GM21825 (cell line): ENCODE results near the gene RFPL4A.
"Not testable (repeated sequence)": the region's sequence is repeated elsewhere in the genome, so short reads cannot be mapped to it uniquely, and the experiment has no call there.

Source experiments
- ATAC-seq: cut with Tn5 transposase; IDR thresholded peaks from one replicate; pipeline ENCODE4 v1.9.1; 2021; ENCODE audit warnings: mild to moderate bottlenecking, moderate library complexity; ENCODE audit not compliant: unreplicated experiment

Gene RFPL4A

DNA sequence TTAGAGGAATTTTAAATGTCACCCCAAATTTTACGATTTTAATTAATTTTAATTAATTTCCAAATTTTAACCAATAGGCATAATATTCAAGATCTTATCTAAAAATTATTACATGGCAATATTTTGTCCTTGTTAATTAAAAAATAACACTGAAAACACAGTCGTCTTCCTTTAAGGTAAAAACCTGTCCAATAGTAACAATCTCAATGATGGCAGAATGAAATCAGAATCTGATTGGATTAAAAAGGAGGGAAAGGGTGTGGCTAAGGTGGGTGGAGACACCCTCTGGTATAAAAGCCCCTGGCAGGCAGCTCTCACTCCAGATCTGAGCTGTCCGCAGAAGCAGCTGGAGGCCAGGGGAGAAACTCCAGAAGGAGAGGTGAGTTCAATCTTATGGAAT is at the start of gene RFPL4A:
Gene RFPL4A (plus strand): TSS at position 301 of the 400 bp plus-strand sequence. CDS start 2,704 bp downstream, outside the sequence.
- ATAC-seq, result not testable (repeated sequence)

DNA sequence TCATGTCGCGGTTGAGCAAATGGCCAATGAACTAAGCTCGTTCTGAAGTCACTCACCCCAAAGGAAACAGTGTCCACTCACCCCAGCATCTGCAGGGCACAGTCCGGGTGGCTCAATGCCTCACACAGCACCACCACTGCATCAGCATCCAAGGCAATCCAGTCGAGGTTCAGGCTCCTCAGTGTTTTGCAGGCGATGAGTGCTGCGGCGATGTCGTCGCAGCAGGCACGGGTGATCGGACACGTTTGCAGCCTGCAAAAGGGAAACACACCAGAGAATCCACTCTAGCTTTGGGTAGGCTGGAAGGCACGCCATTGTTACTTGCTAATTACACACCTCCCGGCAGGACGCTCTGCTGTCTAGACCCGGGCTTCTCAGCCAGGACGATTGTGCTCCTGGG is 47.2 kb upstream of the RFPL4A start:
- no peak for ATAC-seq

DNA sequence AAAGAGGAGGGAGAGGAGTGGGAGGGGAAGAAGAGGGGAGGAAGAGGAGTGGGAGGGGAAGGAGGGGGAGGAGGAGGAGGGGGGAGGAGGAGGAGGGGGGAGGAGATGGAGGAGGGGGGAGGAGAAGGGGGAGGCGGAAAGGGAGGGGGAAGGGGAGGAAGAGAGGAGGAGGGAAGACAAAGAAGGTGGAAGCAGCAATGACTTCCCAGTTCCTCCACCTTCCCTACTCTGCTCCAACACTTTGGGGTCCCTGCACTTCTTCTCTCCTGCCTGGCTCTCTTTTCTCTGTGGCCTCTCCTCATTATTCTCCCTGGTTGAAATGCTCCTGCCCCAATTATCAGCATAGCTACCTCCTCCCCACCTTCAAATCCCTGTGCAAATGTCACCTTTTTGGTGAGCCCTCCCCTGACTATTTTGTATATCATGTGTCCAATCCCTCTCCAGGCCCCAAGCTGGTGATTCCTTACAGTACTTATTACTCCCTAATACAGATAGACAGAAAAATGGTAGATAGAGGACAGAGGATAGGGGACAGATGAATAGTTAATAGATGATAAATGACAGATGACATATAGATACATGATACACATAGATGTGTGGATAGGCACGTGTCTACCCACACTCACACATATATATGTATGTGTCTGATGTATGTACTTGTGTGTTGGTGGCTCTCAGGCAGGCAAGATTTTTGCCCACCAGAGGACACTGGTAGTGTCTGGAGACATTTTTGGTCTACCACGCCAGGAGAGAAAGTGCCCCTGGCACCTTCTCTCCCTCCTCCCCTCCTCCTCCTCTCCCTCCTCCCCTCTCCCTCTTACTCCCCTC is 45.9 kb upstream of the RFPL4A start:
- ATAC-seq, result no peak

DNA sequence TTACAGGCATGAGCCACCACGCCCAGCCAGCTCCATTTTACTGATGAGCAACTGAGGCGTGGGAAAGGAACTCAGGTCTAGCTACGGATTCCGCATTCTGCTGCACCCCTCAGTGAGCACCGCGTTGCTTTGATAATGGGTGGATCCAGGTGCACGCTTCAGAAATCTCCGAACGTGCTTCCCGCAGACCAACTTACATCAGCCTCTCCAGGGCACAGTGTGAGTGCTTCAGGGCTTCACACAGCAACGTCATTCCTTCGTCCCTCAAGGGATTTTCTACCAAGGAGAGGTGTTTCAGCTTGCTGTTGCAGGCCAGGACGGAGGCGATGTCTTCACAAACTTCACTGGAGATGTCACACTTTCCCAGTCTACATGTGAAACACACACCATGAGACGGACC is 42.4 kb upstream of the RFPL4A start:
- ATAC-seq, result no peak

DNA sequence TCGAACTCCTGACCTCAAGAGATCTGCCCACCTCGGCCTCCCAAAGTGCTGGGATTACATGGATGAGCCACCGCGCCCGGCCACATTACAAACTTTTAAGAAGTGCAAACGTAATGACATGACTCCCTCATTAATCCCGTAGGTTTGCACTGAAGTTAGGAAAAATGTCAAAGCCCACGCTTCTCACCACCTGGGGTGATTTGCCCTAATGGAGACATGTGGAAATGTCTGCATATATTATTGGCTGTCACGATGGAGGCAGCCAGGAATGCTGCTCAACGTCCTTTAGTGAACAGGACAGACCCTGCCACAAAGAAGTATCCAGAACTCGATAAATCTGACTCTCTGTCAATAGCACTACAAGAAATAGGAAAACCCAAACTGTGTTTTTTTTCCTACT is 41.6 kb upstream of the RFPL4A start:
- ATAC-seq, result no peak

DNA sequence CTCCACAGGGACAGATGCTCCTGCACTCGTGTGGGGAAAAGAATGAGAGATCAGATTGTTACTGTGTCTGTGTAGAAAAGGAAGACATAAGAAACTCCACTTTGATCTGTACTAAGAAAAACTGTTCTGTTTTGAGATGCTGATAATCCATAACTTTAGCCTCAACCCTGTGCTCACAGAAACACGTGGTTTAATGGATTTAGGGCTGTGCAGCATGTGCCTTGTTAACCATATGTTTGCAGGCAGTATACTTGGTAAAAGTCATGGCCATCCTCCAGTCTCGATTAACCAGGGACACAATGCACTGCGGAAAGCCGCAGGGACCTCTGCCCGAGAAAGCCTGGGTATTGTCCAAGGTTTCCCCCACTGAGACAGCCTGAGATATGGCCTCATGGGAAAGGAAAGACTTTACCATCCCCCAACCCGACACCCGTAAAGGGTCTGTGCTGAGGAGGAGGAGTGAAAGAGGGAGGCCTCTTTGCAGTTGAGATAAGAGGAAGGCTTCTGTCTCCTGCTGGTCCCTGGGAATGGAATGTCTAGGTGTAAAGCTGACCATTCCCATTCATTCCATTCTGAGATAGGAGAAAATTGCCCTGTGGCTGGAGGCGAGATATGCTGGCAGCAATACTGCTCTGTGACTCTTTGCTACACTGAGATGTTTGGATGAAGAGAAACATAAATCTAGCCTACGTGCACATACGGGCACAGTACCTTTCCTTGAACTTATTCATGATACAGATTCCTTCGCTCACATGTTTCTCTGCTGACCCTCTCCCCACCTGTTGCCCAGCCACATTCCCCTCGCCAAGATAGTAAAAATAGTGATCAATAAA is 40.8 kb upstream of the RFPL4A start:
- ATAC-seq, result not testable (repeated sequence)

DNA sequence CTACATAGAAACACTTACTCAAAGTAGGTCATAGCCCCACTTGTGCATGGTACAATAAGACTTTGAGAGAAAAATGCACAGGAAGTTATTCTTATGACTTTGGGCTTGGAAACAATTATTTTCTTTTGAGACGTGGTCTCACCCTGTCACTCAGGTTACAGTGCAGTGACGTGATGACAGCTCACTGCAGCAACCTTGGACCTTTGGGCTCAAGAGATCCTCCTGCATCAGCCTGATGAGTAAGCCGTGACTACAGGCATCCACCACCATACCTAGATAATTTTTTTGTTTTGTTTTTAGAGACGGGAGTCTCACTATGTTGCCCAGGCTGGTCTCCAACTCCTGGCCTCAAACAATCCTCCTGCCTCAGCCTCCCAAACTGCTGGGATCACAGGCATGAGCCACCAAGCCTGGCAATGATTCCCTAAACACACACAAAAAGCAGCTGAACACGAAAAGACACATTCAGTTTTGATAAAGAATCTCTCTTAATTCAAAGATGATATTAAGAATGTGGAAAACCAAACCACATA is 38.6 kb upstream of the RFPL4A start:
- ATAC-seq, result no peak

DNA sequence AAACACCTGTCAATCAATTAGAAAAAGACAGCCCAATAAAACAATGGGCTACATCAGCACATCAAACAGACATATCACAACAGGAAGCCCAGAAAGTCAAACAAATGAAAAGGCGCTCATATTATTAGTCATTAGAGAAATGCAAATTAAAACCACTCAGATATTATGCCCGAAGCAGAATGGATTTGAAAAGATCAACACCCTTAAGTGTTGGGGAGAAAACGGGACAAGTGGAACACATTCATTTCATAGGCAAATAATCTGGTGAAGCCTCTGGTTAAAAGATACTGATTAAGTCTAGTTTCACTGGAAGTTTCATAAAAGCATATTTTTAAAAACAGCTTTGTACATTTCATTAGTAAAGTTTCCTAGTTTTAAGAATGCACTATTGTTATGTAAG is 38.1 kb upstream of the RFPL4A start:
- ATAC-seq, result no peak

DNA sequence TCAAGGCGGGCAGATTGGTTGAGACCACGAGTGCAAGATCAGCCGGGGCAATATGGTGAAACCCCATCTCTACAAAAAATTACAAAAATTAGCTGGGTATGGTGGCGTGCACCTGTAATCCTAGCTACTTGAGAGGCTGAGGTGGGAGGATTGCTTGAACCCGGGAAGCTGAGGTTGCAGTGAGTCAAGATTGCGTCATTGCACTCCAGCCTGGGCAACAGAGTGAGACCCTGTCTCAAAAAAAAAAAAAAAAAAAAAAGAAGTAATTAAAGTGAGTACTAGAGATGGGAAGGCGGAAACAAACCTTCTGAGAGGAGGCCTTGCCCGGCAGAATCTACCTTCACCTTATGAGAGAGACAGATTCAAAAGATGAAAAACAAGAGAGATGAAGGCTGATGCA is 35.4 kb upstream of the RFPL4A start:
- no peak for ATAC-seq

DNA sequence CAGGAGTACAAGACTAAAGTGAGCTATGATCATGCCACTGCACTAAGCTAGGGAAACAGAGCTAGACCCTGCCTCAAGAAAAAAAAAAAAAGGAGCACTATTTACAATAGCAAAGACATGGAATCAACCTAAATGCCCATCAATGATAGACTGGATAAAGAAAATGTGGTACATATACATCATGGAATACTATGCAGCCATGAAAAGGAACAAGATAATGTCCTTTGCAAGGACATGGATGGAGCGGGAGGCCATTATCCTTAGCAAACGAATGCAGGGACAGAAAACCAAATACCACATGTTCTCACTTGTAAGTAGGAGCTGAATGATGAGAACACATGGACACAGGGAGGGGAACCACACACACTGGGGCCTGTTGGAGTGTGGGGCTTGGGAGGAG is 28.5 kb upstream of the RFPL4A start:
- ATAC-seq, result not testable (repeated sequence)

DNA sequence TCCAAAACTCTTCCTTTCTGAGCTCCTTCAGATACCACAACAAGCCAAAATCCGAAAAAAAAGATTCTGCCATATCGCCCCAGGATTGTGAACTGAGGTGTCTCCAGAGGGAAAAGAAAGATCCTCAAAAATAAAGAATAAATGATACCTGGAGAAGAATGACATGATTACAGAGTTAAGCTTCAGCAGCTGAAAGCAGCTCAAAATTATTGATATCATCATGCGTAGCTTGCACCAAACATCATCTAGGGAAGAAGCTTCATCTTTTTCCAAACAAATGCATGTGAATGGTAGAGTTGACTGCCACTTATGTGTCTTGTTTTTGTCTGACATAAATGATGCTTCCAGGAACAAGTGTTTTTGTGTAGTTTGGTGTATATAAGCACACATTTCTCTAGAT is 20.6 kb upstream of the RFPL4A start, which contains the start of gene NLRP9:
Gene NLRP9 (minus strand): TSS at position 101 of the 400 bp plus-strand sequence. CDS start 28 bp downstream, at position 73.
- ATAC-seq, result no peak

DNA sequence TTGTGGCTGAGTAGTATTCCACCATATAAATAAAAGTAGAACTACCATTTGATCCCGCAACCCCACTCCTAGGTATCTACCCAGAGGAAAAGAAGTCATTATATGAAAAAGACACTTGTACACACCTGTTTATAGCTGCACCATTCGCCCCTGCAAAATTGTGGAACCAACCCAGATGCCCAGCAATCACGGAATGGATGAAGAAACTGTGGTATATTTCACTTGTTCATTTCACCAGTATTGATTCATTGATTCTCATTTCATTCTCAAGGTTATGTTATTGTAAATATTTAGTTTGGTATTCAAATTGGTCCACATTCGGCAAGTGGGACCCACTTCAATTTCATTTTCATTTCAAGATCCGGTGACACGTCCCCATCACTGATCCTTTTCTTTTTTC is 8.2 kb upstream of the RFPL4A start:
- ATAC-seq, result no peak

DNA sequence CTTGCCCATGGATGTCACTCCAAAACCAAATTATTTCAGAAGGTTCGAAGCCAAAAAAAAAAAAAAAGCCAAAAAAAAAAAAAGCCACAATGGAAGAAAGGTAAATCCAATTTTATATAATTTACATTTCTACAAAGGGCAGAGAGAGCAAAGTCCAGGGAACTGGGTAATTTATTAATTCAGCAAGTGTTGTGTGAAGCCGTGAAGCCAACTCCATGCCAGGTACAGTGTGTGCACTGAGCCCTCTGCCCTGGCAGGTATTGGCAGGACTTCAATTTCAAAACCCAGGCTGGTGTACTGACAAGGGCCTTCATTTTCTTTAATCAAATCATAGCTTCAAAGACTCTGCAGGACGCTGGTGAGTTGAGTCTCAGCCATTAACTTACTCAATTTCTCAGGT is 5.5 kb upstream of the RFPL4A start:
- no peak for ATAC-seq

DNA sequence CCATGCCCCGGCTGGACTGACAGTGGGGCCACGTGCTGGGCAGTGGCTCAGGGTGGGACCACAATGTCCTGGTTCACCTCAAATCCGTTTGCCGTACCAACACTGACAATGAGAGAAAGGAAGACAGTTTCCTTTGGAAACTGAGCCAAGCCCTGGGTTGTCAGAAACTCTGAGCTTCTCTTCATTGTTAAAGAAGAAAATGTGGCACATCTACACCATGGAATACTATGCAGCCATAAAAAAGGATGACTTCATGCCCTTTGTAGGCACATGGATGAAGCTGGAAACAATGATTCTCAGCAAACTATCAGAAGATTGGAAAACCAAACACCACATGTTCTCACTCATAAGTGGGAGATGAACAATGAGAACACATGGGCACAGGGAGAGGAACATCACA is 2.1 kb upstream of the RFPL4A start:
- ATAC-seq, result not testable (repeated sequence)

DNA sequence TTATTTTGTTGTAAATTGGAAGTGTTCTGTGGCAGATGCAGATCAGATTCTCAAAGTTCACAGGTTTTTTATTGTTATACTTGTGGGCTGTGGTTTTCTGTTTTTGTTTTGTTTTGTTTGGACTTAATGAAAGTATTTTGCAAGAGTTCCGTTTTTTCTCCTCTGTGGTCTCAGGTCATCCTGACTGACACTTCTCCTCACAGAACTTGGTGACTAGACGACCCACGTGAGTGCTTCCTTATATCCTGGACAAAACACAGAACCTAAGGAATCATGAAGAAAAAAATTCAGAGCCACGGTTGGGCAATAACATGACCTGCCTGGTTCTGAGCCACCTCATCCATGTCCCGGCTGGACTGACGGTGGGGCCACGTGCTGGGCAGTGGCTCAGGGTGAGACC is 7.6 kb downstream of the RFPL4A start:
- no peak for ATAC-seq

DNA sequence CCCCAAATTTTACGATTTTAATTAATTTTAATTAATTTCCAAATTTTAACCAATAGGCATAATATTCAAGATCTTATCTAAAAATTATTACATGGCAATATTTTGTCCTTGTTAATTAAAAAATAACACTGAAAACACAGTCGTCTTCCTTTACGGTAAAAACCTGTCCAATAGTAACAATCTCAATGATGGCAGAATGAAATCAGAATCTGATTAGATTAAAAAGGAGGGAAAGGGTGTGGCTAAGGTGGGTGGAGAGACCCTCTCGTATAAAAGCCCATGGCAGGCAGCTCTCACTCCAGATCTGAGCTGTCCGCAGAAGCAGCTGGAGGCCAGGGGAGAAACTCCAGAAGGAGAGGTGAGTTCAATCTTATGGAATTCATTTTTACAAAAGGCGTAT is 9.9 kb downstream of the RFPL4A start, which contains the start of gene RFPL4AL1:
Gene RFPL4AL1 (plus strand): TSS at position 301 of the 400 bp plus-strand sequence. CDS start 2,687 bp downstream, outside the sequence.
- not testable (repeated sequence) for ATAC-seq

DNA sequence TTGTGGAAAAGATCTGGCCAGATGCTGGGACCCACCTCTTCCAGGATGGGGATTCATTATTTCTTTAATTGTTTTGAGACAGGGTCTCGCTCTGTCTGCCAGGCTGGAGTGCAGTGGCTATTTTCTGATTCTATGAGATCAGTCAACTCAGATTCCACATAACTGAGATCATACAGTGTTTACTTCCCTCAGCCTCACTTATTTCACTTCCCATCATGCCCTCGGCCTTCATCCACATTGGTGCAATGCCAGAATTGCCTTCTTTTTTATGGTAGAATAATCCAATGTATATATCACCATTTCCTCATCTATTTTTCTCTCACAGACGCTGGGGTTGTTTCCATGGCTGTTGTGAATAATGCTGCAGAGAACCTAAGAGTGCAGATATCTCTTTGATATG is 10.7 kb downstream of the RFPL4A start:
- ATAC-seq, result not testable (repeated sequence)

DNA sequence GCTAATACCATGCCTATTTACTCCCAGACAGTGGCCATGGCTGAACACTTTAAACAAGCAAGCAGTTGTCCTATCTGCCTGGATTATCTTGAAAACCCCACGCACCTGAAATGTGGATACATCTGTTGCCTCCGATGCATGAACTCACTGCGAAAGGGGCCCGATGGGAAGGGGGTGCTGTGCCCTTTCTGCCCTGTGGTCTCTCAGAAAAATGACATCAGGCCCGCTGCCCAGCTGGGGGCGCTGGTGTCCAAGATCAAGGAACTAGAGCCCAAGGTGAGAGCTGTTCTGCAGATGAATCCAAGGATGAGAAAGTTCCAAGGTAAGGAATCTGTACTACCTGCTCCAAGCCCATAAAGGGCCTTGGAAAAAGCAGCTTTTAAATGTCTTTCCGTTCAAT is 18.6 kb downstream of the RFPL4A start:
- ATAC-seq, result no peak

DNA sequence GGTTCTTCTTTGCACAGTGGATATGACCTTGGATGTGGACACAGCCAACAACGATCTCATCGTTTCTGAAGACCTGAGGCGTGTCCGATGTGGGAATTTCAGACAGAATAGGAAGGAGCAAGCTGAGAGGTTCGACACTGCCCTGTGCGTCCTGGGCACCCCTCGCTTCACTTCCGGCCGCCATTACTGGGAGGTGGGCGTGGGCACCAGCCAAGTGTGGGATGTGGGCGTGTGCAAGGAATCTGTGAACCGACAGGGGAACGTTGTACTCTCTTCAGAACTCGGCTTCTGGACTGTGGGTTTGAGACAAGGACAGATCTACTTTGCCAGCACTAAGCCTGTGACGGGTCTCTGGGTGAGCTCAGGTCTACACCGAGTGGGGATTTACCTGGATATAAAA is 19.4 kb downstream of the RFPL4A start:
- ATAC-seq, result no peak

DNA sequence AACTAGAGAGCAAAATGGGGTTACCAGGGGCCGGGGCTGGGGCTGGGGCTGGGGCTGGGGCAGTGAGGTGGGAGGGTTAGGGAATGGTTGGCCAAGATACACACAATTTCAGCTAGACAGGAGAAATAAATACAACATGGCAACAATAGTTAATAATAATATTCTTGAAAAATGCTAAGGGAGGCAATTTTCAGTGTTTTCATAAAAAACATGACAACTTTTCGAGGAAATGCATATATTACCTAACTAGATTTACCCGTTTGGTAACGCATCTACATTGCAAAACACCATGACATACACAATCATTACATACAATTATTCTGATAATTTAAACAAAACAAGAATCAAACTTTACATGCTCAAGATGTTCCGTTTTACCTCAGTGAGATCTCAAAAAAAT is 22.2 kb downstream of the RFPL4A start:
- ATAC-seq, result no peak

DNA sequence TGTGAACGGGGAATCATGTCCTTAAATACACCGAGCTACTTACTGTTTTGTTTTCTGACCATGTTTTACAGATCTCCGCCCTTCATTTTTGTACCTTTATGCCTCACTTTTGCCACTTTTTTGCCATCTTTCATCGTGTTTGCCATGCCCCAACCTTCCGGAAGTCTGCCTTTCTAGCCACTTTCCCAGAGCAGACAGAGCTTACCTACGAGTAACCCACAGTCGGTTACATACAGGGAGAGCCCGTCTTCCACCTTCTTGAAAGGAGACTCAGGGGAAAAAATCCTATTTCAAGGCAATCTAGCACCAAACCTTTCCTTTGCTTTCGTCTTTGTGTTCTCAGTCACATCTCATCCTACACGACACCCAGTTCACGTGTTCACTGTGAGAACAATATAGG is 36.1 kb downstream of the RFPL4A start:
- ATAC-seq, result no peak
